GM08714 (cell line): ENCODE data around the gene NLRC5.

Source experiments
- H3K4me3 ChIP-seq: fragments of 200-500 bp; sonication (Bioruptor generic); 2 replicates; pipeline ENCODE4 v1.5.1; 2014; ENCODE audit warnings: mild to moderate bottlenecking, low read length, inconsistent platforms
- ZNF274 ChIP-seq: IDR thresholded peaks from 2 replicates; pipeline ENCODE4 v1.6.1; 2012; ENCODE audit warnings: mild to moderate bottlenecking, low read depth, low read length

NLRC5 gene

GRCh38 chr16:57013229-57013628 lies 23.9 kb downstream of the NLRC5 start:
- no peak for TF ChIP-seq ZNF274
- H3K4me3 ChIP-seq, result no peak overlapping the region

GRCh38 chr16:57013902-57014301 lies 24.5 kb downstream of the NLRC5 start:
- no peak for TF ChIP-seq ZNF274

GRCh38 chr16:57016301-57016700 lies 26.9 kb downstream of the NLRC5 start:
- no peak overlapping the region for H3K4me3 ChIP-seq
- no peak for TF ChIP-seq ZNF274

More at GRCh38 chr16:57013902-57014301, 24.5 kb downstream of the NLRC5 start:
- H3K4me3 ChIP-seq, result no peak overlapping the region

- no peak for TF ChIP-seq ZNF274
- no peak overlapping the region for H3K4me3 ChIP-seq
Measured at GRCh38 chr16:57016831-57017230, 27.5 kb downstream of the NLRC5 start.

- H3K4me3 ChIP-seq, result no peak overlapping the region
- no peak for TF ChIP-seq ZNF274
Measured at GRCh38 chr16:57017251-57017650, 27.9 kb downstream of the NLRC5 start.

- no peak for TF ChIP-seq ZNF274
- H3K4me3 ChIP-seq, result no peak overlapping the region
Measured at GRCh38 chr16:57019746-57020145, 30.4 kb downstream of the NLRC5 start.

- TF ChIP-seq ZNF274, result no peak
- H3K4me3 ChIP-seq, result no peak overlapping the region
Measured at GRCh38 chr16:57020651-57021050, 31.3 kb downstream of the NLRC5 start.

GRCh38 chr16:57021757-57022156 lies 32.4 kb downstream of the NLRC5 start:
- H3K4me3 ChIP-seq, result no peak overlapping the region
- no peak for TF ChIP-seq ZNF274

- H3K4me3 ChIP-seq, result no peak overlapping the region
- no peak for TF ChIP-seq ZNF274
Measured at GRCh38 chr16:57022445-57022844, 33.1 kb downstream of the NLRC5 start.

GRCh38 chr16:57023541-57024249 lies 34.3 kb downstream of the NLRC5 start:
- TF ChIP-seq ZNF274, result no peak
- no peak overlapping the region for H3K4me3 ChIP-seq

- no peak overlapping the region for H3K4me3 ChIP-seq
- no peak for TF ChIP-seq ZNF274
Measured at GRCh38 chr16:57024894-57025680, 35.7 kb downstream of the NLRC5 start.

- no peak overlapping the region for H3K4me3 ChIP-seq
- TF ChIP-seq ZNF274, result no peak
Measured at GRCh38 chr16:57025941-57026777, 36.8 kb downstream of the NLRC5 start.

- no peak overlapping the region for H3K4me3 ChIP-seq
- TF ChIP-seq ZNF274, result no peak
Measured at GRCh38 chr16:57026778-57027062, 37.4 kb downstream of the NLRC5 start.

- TF ChIP-seq ZNF274, result no peak
Measured at GRCh38 chr16:57027067-57027466, 37.7 kb downstream of the NLRC5 start.

GRCh38 chr16:57028086-57028485 lies 38.7 kb downstream of the NLRC5 start:
- H3K4me3 ChIP-seq, result no peak overlapping the region
- no peak for TF ChIP-seq ZNF274

More at GRCh38 chr16:57027067-57027466, 37.7 kb downstream of the NLRC5 start:
- H3K4me3 ChIP-seq, result no peak overlapping the region
